Neural progenitor cell (in vitro differentiated cells): Measurements from ENCODE around the gene NAIP. TPM values are rescaled to one million over a fixed set of nuclear protein-coding genes. Genes with fewer than 3 reads are reported as not detected.
"Not testable (repeated sequence)": the region's sequence is repeated elsewhere in the genome, so short reads cannot be mapped to it uniquely, and the experiment has no call there.

Experiments
- DNase-seq: peaks from one replicate; pipeline ENCODE4 v3.0.0-alpha.2; 2016; ENCODE audit warnings: low spot score
- H2AFZ ChIP-seq: fragments of 200-600 bp; sonication (generic); replicated peaks from 2 replicates; pipeline ENCODE4 v1.6.1; 2016; ENCODE audit warnings: antibody characterized with exemption
- H3F3A ChIP-seq: fragments of 200-600 bp; sonication (generic); 2 replicates; pipeline ENCODE4 v1.6.1; 2016; ENCODE audit warnings: antibody characterized with exemption, low read depth
- H3K27ac ChIP-seq: fragments of 200-600 bp; sonication (generic); 2 replicates; pipeline ENCODE4 v1.5.1; 2016; ENCODE audit warnings: mild to moderate bottlenecking
- H3K27me3 ChIP-seq: fragments of 200-600 bp; sonication (generic); 2 replicates; pipeline ENCODE4 v1.6.1; 2016; ENCODE audit warnings: mild to moderate bottlenecking, moderate library complexity
- H3K36me3 ChIP-seq: fragments of 200-600 bp; sonication (generic); 2 replicates; pipeline ENCODE4 v1.5.1; 2016
- H3K4me1 ChIP-seq: fragments of 200-600 bp; sonication (generic); 2 replicates; pipeline ENCODE4 v1.6.1; 2016; ENCODE audit warnings: mixed run types
- H3K4me2 ChIP-seq: fragments of 200-600 bp; sonication (generic); 2 replicates; pipeline ENCODE4 v1.6.1; 2016
- H3K4me3 ChIP-seq: fragments of 200-600 bp; sonication (generic); 2 replicates; pipeline ENCODE4 v1.5.1; 2016
- H3K79me2 ChIP-seq: fragments of 200-600 bp; sonication (generic); 2 replicates; pipeline ENCODE4 v1.6.1; 2016; ENCODE audit warnings: low read depth
- H3K9ac ChIP-seq: fragments of 200-600 bp; sonication (generic); 2 replicates; pipeline ENCODE4 v1.6.1; 2016
- H3K9me3 ChIP-seq: fragments of 200-600 bp; sonication (generic); 2 replicates; pipeline ENCODE4 v1.5.1; 2016; ENCODE audit warnings: low read depth
- H4K20me1 ChIP-seq: fragments of 200-600 bp; sonication (generic); 2 replicates; pipeline ENCODE4 v1.6.1; 2016; ENCODE audit warnings: low read depth
- H3K27ac Mint-ChIP-seq: 3 replicates; pipeline ENCODE4 v1.8.0; 2021; ENCODE audit warnings: mixed read lengths
- H3K27me3 Mint-ChIP-seq: 2 replicates; pipeline ENCODE4 v1.8.0; 2022; ENCODE audit warnings: low read depth, mild to moderate bottlenecking, inconsistent platforms, moderate library complexity, mixed read lengths; ENCODE audit not compliant: insufficient read depth
- H3K36me3 Mint-ChIP-seq: 3 replicates; pipeline ENCODE4 v1.8.0; 2021; ENCODE audit warnings: mixed read lengths
- H3K4me1 Mint-ChIP-seq: 3 replicates; pipeline ENCODE4 v1.8.0; 2021; ENCODE audit warnings: mixed read lengths
- H3K4me3 Mint-ChIP-seq: 3 replicates; pipeline ENCODE4 v1.8.0; 2021; ENCODE audit warnings: mild to moderate bottlenecking, moderate library complexity, mixed read lengths
- H3K9me3 Mint-ChIP-seq: 3 replicates; pipeline ENCODE4 v1.8.0; 2020; ENCODE audit warnings: mixed read lengths
- total RNA-seq: library from RNA; depleted of rRNA; stranded (reverse); fragments of >200 nt; gene quantifications from 2 replicates; pipeline ENCODE4 v1.2.3, GENCODE V29; 2015; ENCODE audit warnings: low replicate concordance

The NAIP gene
- total RNA-seq, 1 donor from 2014 or later: 8.8 TPM

DNA sequence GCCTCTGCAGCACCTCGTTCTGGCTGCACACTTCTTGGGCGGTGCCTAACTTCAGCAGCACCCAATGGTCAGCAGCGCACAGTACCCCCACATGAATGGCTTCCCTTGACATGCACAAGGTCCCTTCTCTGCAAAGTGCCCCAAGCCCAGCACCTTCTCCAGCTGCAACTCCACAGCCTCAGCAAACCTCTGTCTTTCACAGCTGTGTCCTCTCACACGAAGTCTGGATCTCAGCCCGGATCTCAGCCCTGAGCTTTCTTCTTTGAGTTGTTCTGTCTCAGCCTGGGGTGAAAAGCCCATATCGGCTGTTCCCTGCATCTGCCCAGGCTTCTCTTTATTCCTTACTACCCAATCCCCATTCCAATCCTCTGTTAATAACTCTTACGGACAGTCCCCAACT, 57.9 kb downstream of the NAIP start:
- not testable (repeated sequence) for H3K4me3 Mint-ChIP-seq, H3K4me1 Mint-ChIP-seq, H3K4me1 ChIP-seq, H3K4me3 ChIP-seq, H3K4me2 ChIP-seq, H2AFZ ChIP-seq, H3K36me3 ChIP-seq, H3F3A ChIP-seq, H3K27me3 ChIP-seq, H3K27ac Mint-ChIP-seq, H3K9me3 ChIP-seq, H3K27ac ChIP-seq, H3K36me3 Mint-ChIP-seq, DNase-seq, H3K9me3 Mint-ChIP-seq, H4K20me1 ChIP-seq, H3K79me2 ChIP-seq, H3K27me3 Mint-ChIP-seq, H3K9ac ChIP-seq

- not testable (repeated sequence) for H3K27ac ChIP-seq, H3K36me3 Mint-ChIP-seq, H3K27me3 Mint-ChIP-seq, H3K4me3 ChIP-seq, H3K9me3 Mint-ChIP-seq, H3K9ac ChIP-seq, H3K27ac Mint-ChIP-seq, H3K9me3 ChIP-seq, H3F3A ChIP-seq, H3K4me3 Mint-ChIP-seq, H3K4me1 ChIP-seq, DNase-seq, H3K36me3 ChIP-seq, H3K4me2 ChIP-seq, H3K4me1 Mint-ChIP-seq, H3K27me3 ChIP-seq, H3K79me2 ChIP-seq, H4K20me1 ChIP-seq, H2AFZ ChIP-seq
Observed at GRCh38 chr5:70964531-70964930, 60.6 kb downstream of the NAIP start.

GRCh38 chr5:70953068-70953467, 72.1 kb downstream of the NAIP start:
- H3K9ac ChIP-seq, H3K79me2 ChIP-seq, H4K20me1 ChIP-seq, H3K9me3 ChIP-seq, H3K27me3 ChIP-seq, H3K4me2 ChIP-seq, H3K4me3 ChIP-seq, H3F3A ChIP-seq, H3K27me3 Mint-ChIP-seq, H3K4me1 ChIP-seq, H3K9me3 Mint-ChIP-seq, H3K27ac Mint-ChIP-seq, DNase-seq, H2AFZ ChIP-seq, H3K36me3 ChIP-seq, H3K4me3 Mint-ChIP-seq, H3K27ac ChIP-seq, H3K36me3 Mint-ChIP-seq, H3K4me1 Mint-ChIP-seq: not testable (repeated sequence)

DNA sequence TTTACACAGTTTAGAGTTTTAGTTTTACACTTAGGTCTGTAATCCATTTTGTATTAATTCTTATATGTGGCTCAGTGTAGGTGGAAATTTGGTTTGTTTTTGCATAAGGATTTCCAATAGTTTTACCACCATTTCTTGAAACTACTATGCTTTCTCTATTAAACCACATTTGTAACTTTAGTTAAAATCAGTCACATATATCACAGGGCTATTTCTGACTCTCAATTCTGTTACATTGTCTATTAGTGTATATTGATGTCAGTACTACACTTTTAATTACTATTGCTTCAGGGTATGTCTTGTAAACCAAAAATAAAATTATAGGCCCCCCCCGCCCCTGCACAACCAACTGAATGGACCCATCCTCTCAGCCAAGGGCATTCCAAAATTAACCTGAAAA, 92.6 kb downstream of the NAIP start:
- H3K36me3 Mint-ChIP-seq, H3K4me1 ChIP-seq, H3K9me3 Mint-ChIP-seq, H3K79me2 ChIP-seq, H3K4me3 Mint-ChIP-seq, DNase-seq, H3F3A ChIP-seq, H4K20me1 ChIP-seq, H3K4me3 ChIP-seq, H3K27ac ChIP-seq, H3K9ac ChIP-seq, H2AFZ ChIP-seq, H3K27me3 Mint-ChIP-seq, H3K4me2 ChIP-seq, H3K27ac Mint-ChIP-seq, H3K27me3 ChIP-seq, H3K4me1 Mint-ChIP-seq, H3K9me3 ChIP-seq, H3K36me3 ChIP-seq: not testable (repeated sequence)

DNA sequence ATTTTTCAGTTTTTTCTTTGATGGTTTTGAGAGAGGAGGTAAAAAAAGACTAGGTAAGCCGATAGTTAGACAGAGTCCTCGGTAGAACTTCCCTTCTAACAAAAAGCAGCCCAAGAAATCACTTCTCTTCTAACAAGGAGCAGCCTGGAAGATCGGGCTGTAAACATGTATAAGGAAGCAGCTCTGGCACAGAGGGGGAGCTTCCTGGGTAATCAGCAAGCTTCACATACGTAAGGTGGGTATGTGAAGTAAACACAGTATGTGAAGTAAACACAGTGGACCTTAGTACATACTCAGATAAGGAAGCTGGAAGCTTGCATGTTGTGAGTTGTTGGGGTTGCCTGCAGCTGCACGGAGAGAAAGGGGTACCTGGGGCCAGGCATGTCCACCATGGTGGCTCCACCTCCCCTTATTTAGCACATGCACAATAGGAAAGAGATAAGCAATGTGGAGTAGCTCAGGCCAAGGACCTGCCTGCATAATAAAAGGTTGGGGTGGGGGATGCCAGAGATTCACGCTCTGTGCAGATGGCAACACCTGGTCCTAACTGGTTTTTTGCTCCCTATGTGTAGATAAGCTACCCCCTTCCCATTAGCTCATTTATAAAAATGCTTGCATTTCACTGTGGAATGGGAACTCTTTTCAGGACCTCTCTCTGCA, 93.3 kb downstream of the NAIP start:
- H3K36me3 ChIP-seq, H3K36me3 Mint-ChIP-seq, H3F3A ChIP-seq, H2AFZ ChIP-seq, H3K4me3 Mint-ChIP-seq, H3K9me3 ChIP-seq, H3K79me2 ChIP-seq, H3K27me3 ChIP-seq, H3K9me3 Mint-ChIP-seq, H3K9ac ChIP-seq, H3K27ac Mint-ChIP-seq, H3K27me3 Mint-ChIP-seq, H3K4me1 ChIP-seq, H4K20me1 ChIP-seq, DNase-seq, H3K4me1 Mint-ChIP-seq, H3K4me2 ChIP-seq, H3K27ac ChIP-seq, H3K4me3 ChIP-seq: not testable (repeated sequence)

DNA sequence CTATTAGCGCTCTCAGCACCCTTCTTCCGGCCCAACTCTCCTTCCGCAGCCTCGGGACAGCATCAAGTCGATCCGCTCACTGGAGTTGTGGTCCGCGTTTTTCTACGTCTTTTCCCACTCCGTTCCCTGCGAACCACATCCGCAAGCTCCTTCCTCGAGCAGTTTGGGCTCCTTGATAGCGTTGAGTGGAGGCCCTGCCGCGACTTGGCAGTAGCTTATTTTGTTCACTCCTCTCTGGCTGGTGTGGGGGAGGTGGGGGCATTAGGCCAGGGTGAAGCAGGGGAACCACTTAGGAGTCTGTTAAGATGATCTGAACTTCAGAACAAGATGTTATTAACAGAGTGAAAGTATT, 100.0 kb downstream of the NAIP start:
- not testable (repeated sequence) for H3K27me3 Mint-ChIP-seq, H3K9ac ChIP-seq, H3K4me3 Mint-ChIP-seq, H4K20me1 ChIP-seq, H3K36me3 ChIP-seq, H3K4me1 Mint-ChIP-seq, DNase-seq, H2AFZ ChIP-seq, H3K27ac ChIP-seq, H3K4me1 ChIP-seq, H3K27me3 ChIP-seq, H3K9me3 Mint-ChIP-seq, H3F3A ChIP-seq, H3K36me3 Mint-ChIP-seq, H3K4me3 ChIP-seq, H3K27ac Mint-ChIP-seq, H3K4me2 ChIP-seq, H3K9me3 ChIP-seq, H3K79me2 ChIP-seq

Other genes with a start within 250 kb of the NAIP start
- 27.8 and 62.8 TPM in 2 replicates for gene SERF1A, start 124.7 kb downstream of the NAIP start, total RNA-seq
- gene SMN1, start 100.3 kb downstream of the NAIP start, total RNA-seq: 51.9 and 110 TPM in 2 replicates
- 69.7 and 114 TPM in 2 replicates for gene GTF2H2, start 42.3 kb upstream of the NAIP start, total RNA-seq